NOMO-1 (cell line): ENCODE data around the gene EYS.
"Not testable (repeated sequence)": the region's sequence is repeated elsewhere in the genome, so short reads cannot be mapped to it uniquely, and the experiment has no call there.

Experiments used
- DNase-seq, 2 experiments: peaks; one replicate each; lab custom pipeline; 2025; ENCODE audit not compliant: unreplicated experiment in 2 of 2; lab: John Stamatoyannopoulos, UW

The EYS gene

DNA sequence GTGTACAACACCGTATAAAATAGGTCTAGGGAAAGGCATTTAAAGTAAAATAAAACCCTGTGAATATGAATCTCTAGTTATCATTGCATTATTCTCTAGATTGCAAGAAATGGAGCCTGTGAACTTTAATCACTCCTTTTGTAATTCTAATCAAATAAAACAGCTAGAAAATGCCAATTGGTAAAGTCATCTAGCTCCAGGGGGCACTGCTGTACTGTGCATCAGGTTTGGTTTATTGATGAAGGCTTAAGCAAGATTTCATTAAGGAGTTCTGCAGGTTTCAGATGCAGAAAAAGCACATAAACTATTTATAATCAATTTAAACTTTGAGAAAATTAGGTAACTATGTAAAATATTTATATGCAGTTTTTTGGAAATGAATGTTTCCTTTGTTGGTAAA is 1426.5 kb downstream of the EYS start:
- no peak for DNase-seq

DNA sequence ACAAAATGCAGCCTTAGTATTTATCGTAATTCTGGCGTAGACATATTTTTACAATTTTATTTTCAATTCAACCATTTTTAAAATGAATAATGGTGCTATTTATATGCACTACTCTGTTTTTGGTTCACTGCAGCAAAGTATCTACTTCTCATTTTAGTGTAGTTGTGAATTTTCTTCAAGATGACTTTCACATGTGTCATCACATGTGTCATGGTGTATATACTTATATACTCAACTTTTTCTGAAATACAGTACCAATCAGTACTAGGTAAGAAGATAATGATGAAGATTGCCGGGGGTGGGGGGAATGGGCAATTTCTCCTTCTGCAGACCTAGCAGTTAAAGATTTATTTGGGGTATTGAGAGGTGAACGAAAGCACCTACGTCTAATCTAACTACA is 1436.9 kb downstream of the EYS start:
- no peak for DNase-seq

DNA sequence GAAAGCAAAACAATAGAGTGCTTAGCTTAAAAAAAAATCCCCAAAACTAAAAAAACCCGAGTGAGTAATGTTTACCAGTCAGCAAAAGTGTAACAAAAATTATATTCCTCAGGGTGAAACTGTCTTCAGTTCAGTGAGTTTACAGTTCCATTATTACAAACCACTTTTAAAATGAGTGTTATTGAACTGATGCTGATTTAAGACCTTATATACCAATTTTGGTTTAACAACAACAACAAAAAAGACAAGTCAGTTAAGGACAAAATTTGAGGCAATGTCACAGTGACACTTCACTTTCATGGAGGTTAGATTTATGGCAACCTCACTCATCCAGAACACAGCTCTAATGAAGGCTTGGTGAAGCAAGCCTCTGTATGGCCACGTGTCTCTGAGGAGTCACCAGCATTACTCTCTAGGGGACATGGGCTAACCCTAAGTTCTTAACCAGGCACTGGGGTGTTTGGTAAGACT is 1440.6 kb downstream of the EYS start:
- no peak for DNase-seq

DNA sequence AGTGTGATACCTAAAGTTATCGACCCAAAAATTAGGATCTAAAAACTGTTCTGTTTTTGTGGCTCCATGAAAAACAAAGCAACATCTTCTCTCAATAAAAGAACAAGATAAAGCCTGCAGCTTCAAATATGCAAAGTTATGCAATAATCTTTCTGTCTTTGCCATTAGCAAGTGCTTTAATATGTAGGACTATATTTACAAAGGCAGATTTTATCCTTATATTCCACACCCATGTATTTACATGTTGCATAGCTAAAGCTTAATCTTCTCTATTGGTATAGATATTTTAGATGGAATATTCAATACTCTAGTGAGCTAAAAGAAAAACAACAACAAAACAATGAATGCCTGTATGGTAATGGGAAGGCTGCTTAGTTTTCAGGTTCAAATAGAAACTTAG is 1443.2 kb downstream of the EYS start:
- no peak for DNase-seq

DNA sequence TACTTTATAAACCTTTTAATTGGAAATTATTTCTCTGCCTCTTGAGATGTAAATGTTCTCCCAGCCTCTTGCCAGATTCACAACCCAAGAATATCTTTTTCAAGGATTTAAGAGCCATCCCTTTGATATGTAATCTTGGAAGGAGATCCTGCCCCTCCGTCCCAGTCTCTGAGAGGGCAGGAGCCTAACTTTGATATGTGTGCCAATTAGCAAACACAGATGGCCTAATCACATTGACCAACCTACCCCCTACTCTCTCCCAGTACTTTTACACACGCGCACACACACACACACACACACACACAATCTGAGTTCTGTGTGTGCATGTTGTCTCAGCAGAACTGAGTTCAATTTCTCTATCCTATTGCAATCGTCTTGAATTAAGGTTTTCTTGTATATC is 1447.7 kb downstream of the EYS start:
- DNase-seq = no peak

DNA sequence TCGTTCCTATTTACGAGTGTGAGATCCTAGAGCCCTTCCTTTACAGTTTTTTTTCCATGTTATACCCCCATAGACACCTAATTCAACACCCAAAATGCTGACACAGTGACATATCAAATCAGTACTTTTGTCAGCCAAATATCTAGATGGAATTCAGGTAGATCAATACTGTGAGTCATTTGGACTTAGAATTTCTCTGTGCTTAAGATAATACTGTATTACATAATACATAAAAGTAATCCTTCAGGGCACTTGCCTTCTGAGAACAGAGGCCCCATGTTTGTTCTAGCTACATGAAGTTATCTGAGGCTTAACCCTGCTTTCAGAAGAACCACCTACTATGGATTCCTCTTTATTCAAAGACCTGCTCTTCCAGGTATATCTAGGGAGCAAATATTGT is 1448.3 kb downstream of the EYS start:
- DNase-seq = no peak

DNA sequence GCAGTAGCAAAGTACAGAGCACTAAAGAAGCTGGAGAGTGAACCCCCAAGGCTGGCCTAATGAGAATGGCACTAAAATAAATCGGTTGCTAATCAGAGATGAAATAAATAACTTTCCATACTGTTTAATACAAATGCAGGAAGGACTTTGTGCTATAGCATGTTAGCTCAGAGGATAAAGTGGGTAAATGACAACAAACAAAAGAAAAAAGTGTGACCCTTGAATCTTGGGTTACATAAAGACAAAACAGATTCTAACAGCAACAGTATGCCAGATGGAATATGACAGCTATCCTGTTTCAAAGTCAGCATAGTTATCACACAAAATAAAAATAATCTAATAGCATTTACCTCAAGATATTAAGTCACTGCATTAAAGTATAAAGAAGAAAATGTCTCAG is 1448.7 kb downstream of the EYS start:
- no peak for DNase-seq

DNA sequence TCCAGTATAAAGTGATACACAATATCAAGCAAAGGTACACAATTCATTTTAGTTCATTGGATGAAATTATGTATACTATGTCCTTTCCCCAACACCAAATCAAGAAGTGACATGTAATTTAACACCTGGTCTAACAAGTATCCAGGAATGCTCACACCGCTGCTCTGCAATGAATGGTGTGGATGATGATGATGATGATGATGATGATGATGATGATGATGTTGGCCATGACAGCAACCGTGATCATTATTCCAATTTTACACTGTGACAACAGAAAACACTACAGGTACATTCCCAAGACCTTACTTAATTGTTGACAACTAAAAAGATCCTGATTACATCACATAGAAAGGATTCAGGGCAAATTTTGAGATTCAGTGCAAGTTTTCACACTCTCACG is 1449.4 kb downstream of the EYS start:
- no peak for DNase-seq

DNA sequence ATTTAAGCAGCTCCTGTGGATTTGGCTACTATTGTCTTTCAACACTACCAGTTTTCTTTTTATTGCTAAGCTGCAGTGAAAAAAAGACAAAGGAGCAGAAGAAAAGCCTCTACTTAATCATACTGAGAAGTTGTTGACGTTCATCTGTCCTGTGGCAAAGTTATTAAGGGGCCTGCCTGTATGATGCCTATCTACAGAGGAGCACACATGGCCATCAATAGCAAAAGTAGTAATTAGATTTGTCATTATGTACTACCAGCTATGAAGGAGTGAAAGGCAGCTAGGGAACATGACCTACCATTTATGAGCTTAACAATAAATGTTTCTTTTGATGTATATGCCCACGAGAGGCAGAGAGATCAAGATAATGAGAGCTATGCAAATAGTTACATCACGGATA is 1450.5 kb downstream of the EYS start:
- DNase-seq = no peak

DNA sequence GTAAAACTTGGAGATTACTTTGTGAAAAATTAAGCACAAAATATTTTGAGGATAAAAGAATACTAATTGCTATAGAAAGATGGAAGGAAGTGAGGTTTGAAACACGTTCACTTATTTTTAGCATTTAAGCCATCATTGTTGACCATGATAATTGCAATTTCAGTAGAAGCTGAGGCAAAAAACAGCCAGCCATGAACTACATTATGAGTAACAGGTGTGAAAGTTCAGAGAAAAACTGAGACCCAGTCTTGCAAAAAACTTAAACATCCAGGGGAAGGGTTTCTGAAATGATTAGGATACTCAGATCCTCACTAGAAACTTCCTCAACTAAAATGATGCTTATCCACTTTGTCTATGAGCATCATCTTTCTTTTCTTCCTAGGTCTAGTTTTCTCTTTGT is 1452.0 kb downstream of the EYS start:
- no peak for DNase-seq

DNA sequence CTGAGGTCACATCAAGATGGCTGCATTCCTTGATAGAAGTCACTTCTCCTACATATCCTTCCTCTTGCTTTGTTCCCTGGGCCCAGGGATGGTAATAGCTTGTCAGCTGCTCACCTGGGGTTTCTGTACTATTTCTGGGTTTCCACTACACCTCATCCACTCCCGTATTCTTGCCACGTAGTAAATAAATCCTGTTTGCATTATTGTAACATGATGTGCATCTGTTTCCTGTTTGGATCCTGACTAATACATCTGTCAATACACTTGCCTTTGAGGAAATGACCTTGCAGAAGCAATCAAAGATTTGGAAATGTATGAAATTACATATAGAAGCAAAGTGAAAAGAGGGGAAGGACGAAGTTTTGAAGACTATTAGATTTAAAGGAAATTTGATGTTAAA is 1452.5 kb downstream of the EYS start:
- DNase-seq = no peak

DNA sequence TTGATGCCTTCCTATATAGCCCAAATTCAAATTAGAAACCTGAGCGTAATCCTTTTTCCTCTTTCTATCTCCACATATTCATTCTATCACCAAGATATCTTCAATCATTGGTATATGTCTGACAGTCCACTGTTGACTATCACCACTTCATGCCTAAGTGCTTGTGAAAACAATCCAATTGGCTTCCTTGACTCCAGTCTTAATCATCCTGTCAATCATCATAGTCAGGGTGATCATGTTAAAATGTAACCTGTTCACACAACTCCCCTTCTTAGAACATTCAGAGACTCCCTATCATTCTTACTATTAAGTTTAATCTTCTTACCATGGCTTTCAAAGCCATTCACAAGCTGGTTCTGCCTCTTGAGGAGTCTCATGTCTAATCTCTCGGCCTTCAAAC is 1454.8 kb downstream of the EYS start:
- no peak for DNase-seq

DNA sequence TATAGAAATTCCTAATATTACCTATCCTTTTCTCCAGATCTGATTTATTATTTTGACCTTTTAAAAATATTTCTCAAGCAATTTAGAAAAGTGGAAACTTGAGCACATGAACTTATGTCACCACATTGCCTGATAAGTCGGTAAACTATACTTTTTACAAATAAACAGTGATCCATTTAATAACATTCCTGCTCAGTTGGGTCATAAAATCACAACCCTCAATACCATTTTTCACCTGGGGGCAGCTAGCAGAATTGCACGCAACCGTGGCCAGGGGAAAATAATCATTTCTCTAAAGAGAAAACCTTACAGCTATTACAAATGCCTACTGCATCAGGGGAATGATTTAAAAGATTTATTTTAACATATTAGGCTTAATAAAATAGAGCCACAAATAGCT is 1456.9 kb downstream of the EYS start:
- no peak for DNase-seq

DNA sequence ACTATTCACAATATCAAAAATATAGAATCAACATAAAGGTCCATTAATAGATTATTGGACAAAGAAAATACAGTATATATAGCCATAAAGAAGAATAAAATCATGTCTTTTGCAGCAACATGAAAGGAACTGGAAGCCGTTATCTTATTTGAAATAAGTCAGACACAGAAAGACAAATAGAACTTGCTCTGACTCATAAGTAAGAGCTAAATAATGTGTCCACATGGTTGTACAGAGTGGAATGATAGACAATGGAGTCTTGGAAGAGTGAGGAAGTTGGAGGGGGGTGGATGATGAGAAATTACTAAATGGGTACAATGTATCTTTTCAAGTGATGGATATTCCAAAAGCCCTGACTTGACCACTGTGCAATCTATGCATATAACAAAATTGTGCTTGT is 1457.9 kb downstream of the EYS start:
- no peak for DNase-seq

DNA sequence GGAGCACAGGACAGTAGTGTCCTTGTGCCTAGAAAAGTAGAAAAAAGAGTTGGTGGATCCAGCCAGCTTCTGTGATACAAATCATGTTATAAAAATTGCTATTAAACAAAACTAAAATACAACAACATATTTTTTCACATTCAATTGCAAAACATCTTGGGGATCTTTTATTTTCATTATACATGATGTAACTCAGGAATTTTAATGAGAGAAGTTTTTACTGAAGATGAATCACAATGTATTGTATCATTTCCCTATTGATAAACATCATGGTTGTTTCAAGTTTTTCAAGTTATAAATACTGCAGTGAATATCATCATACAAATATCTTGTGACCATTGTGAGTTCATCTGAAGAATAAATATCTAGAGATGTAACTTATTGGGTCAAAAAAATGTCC is 1463.4 kb downstream of the EYS start:
- no peak for DNase-seq

DNA sequence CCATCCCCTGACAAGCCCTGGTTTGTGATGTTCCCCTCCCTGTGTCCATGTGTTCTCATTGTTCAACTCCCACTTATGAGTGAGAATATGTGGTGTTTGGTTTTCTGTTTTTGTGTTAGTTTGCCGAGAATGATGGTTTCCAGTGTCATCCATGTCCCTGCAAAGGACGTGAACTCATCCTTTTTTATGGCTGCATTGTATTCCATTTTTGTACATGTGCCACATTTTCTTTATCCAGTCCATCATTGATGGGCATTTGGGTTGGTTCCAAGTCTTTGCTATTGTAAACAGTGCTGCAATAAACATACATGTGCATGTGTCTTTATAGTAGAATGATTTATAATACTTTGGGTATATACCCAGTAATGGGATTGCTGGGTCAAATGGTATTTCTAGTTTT is 1468.1 kb downstream of the EYS start:
- DNase-seq = not testable (repeated sequence)

DNA sequence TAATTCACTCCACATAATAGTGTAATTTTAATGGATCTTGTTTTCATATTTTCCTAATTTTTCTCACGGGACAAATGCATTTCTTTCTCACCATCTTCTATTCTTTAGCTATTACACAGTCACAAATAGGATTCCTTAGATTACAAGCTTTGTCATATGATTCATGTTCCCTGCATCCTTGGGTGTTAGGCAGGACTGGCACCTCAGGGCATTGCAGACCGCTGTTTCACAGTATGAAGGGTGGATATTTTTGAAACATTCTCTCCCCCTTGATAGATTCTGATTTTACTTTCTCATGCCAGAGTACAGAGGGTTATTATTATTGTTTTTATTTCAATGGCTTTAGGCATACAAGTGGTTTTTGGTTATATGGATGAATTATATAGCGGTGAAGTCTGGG is 1469.0 kb downstream of the EYS start:
- DNase-seq = no peak

DNA sequence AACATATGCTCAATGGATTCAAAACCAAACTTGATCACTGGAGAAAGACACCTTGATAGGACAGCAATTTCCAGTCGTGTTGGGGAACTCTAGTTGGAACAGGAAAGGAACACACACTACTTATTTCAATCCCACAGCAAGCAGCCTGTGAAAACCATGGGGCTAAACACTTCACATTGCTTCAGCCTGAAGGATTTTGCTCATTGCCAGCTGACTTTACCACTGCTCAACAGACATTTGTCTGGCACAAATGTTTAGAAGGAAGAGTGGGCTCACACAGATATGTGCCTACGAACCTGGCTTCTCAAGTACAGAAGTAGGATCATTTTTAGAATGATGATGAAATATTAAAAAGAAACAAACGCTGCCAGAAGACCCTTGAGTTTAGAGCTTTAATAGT is 1473.3 kb downstream of the EYS start:
- DNase-seq = no peak

DNA sequence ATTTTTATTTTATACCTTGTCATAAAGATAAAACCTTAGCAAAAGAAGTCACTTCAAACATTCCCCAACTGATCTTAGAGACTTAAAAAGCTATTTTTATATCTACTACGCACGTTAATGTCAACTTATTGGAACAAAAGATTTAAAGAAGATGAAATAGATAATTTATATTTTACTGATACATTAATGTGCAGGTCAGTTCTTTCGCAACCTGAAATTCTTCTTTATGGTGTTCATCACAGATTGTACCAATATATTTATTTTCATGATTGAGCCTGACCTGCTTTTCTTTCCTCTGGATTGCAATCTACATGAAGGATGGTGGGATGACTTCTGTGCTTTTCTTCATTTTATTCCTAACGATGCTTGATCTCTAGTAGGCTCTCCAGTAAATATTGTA is 1475.1 kb downstream of the EYS start:
- no peak for DNase-seq

DNA sequence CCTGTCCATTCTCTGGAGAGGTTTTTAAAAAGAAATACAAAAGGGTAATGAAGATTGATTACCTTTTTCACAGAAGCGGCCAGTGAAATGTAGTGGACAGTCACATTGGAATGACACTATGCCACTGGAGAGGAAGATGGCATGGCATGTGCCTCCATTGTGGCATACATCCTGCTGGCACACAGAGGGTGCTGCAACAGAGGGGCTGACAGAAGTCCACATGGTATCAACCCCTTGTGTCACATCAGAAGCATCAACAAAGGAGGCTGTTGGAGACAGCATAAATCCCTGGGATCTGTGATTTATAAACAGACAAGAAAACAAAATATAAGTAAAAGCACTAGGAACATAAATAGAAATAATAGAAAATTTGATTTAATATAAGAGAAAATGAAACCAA is 1476.5 kb downstream of the EYS start:
- DNase-seq = no peak

DNA sequence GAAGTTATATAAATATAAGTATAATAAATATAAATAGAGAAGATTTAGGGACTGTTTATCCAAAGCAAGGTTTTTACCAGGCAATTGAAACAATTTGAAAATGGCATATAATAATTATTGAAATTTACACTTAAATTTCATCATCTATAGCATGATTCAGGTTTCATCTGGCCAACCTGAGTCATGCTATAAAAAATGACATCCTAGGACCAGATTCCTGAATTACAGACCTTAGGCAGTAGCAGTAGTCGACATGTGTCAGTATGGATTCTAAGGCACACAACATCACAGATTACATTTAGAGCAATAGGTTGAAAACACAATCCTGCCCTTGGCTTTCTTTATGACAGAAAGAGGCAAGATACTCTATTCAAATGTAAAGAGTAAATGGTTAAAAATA is 1479.2 kb downstream of the EYS start:
- DNase-seq = no peak

DNA sequence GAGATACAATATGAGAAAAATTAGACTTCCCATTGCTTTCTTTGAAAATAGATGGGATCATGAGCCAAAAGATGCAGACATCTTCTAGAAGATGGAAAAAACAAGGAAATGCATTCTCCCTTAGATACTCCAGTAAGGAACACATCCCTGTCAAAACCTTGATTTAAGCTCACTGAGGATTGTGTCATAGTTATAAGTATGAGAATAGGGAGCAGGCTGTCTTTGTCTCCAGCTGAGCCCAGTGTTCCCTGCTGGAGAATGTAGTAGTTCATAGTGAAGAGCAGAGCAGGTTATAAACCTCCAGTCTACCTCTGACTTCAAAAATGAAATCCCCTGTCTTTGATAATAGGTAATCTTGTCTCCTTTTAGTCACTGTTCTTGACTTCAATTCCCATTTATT is 1481.5 kb downstream of the EYS start:
- no peak for DNase-seq

DNA sequence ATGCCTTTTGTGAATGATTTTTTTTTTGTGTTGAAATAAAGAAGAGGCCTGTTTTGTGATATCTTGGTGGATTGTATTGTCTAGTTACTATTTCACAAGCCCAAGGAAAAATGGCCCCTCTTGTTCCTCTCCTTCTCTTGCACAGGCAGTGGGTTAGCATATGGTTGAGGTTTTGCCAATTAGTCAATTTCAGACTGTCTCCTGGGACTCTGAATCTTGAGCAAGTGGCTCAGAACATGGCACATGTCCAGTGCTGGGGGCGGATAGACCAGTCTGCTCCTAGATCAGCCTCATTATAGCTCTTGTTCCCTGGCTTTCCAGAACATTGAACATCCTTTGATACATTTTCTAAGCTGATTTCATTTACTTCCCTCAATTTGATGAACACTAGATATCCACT is 1482.2 kb downstream of the EYS start:
- no peak for DNase-seq

DNA sequence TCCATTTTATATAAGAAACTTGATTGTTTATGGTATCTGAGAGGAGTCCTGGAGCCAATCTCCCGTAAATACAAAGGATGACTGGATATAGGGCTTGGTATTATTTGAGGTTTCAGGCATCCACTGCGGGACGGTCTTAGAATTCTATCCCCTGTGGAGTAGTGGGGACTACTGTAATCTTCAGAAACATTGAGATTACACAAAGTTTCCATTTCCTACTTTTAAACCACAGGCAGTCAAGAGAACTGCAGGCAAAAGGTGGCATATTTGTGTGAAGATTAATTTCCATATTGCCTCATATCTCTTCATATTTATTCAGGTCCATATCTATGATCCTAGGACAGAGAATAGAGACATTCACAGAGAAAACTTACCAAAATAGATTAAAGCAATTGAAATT is 1485.2 kb downstream of the EYS start:
- no peak for DNase-seq
